Endodermal cell (in vitro differentiated cells): ENCODE data around the gene DDX39B. TPM values are rescaled to one million over a fixed set of nuclear protein-coding genes. Genes with fewer than 3 reads are reported as not detected.
"Not testable (repeated sequence)": the region's sequence is repeated elsewhere in the genome, so short reads cannot be mapped to it uniquely, and the experiment has no call there.

Experiments used
- DNase-seq: peaks from one replicate; pipeline ENCODE4 v3.0.0-alpha.2; 2017
- H3K27ac ChIP-seq: 2 replicates; pipeline ENCODE4 v1.5.1; 2013; ENCODE audit warnings: mild to moderate bottlenecking, low read depth, low read length, moderate library complexity
- H3K27me3 ChIP-seq: 2 replicates; pipeline ENCODE4 v1.6.1; 2013; ENCODE audit warnings: mild to moderate bottlenecking, low read length, moderate library complexity; ENCODE audit not compliant: insufficient read depth, control insufficient read depth, poor library complexity, severe bottlenecking
- H3K36me3 ChIP-seq: 2 replicates; pipeline ENCODE4 v1.7.0; 2013; ENCODE audit warnings: mild to moderate bottlenecking, low read length, moderate library complexity; ENCODE audit not compliant: control insufficient read depth, insufficient read depth
- H3K4me1 ChIP-seq: one replicate; pipeline ENCODE4 v1.7.0; 2013; ENCODE audit warnings: low read length; ENCODE audit not compliant: control insufficient read depth, insufficient read depth
- H3K4me3 ChIP-seq: 2 replicates; pipeline ENCODE4 v1.5.1; 2013; ENCODE audit warnings: mild to moderate bottlenecking, low read length, moderate library complexity
- H3K9ac ChIP-seq: 2 replicates; pipeline ENCODE4 v1.6.1; 2013; ENCODE audit warnings: mild to moderate bottlenecking, low read length, moderate library complexity; ENCODE audit not compliant: poor library complexity, severe bottlenecking; ENCODE audit errors: extremely low read depth
- H3K9me3 ChIP-seq: 2 replicates; pipeline ENCODE4 v1.6.1; 2013; ENCODE audit warnings: mild to moderate bottlenecking, low read length, moderate library complexity; ENCODE audit not compliant: control insufficient read depth
- H3K27ac Mint-ChIP-seq: 2 replicates; pipeline ENCODE4 v1.8.0; 2020; ENCODE audit warnings: mixed read lengths
- H3K27me3 Mint-ChIP-seq: 2 replicates; pipeline ENCODE4 v1.8.0; 2021; ENCODE audit warnings: mild to moderate bottlenecking, mixed read lengths; ENCODE audit not compliant: insufficient read depth
- H3K36me3 Mint-ChIP-seq: 2 replicates; pipeline ENCODE4 v1.8.0; 2020; ENCODE audit warnings: low read depth, mixed read lengths
- H3K4me1 Mint-ChIP-seq: 2 replicates; pipeline ENCODE4 v1.8.0; 2020; ENCODE audit warnings: mixed read lengths
- H3K4me3 Mint-ChIP-seq: 2 replicates; pipeline ENCODE4 v1.8.0; 2020; ENCODE audit warnings: mild to moderate bottlenecking, moderate library complexity, mixed read lengths
- H3K9me3 Mint-ChIP-seq: 2 replicates; pipeline ENCODE4 v1.8.0; 2020; ENCODE audit warnings: mild to moderate bottlenecking, mixed read lengths
- CTCF ChIP-seq: fragments of 200-600 bp; sonication (generic); conservative IDR thresholded peaks from 2 replicates; pipeline ENCODE4 v1.5.0; 2021; ENCODE audit warnings: antibody characterized with exemption, mild to moderate bottlenecking
- WGBS, 2 experiments: methylation state at CpG; one replicate each; pipeline versions ENCODE4 v1.1.5 to v1.1.7; 2013; ENCODE audit warnings: missing lambda C conversion rate in 2 of 2, mixed read lengths in 1 of 2; ENCODE audit not compliant: insufficient coverage in 1 of 2, insufficient read length in 1 of 2; 5-methylcytosine and 5-hydroxymethylcytosine counted together
- total RNA-seq, 2 donors: library from RNA; stranded (reverse); fragmentation: NEBNext Ultra II Directional in 1 of 2; extraction: Animal tissue kit (Norgen Biotek cat#: 25700) in 1 of 2; gene quantifications; 2 replicates in 1 of 2; 3 replicates in 1 of 2; pipeline ENCODE4 v1.2.1, GENCODE V29; 2021

The DDX39B gene
- total RNA-seq, 2 donors from 2014 or later = 572 to 654 TPM

GRCh38 chr6:31498748-31499147, 43.1 kb downstream of the DDX39B start:
- no peak for TF ChIP-seq CTCF
- H3K9ac ChIP-seq = no peak overlapping the region
- no peaks in the 10 kb centered on the region for H3K9me3 ChIP-seq
- no peaks in the 10 kb centered on the region for H3K9me3 Mint-ChIP-seq
- H3K27me3 ChIP-seq = peaks cover 51% of the 10 kb centered on the region
- peak overlapping the region; percentile 81 for H3K4me3 ChIP-seq
- no peaks in the 10 kb centered on the region for H3K36me3 Mint-ChIP-seq
- H3K4me3 Mint-ChIP-seq = peak overlapping the region; percentile 69
- WGBS, 2 experiments = 10 to 18% methylated on average over 4 to 21 of the region's 21 CpGs
- no peaks in the 10 kb centered on the region for H3K4me1 ChIP-seq
- peaks cover 26% of the 10 kb centered on the region for H3K4me1 Mint-ChIP-seq
- DNase-seq = peak; percentile 80
- H3K27me3 Mint-ChIP-seq = peaks cover 56% of the 10 kb centered on the region
- H3K27ac ChIP-seq = no peak overlapping the region
- peak overlapping the region; percentile 56 for H3K27ac Mint-ChIP-seq
- no peaks in the 10 kb centered on the region for H3K36me3 ChIP-seq

GRCh38 chr6:31497531-31498476, 44.0 kb downstream of the DDX39B start, which contains the start of gene MICB:
TSS of gene MICB (plus strand) at chr6:31498145. CDS start at chr6:31498194, 49 bp downstream.
- H3K4me1 Mint-ChIP-seq = peaks cover 26% of the 10 kb centered on the region
- Histone ChIP-seq H3K9ac (peak within 1 kb of the TSS; percentile 30), H3K9me3 (no peaks in the 10 kb centered on the region), H3K27ac (no peak within 1 kb of the TSS), H3K4me3 (peak within 1 kb of the TSS; percentile 81), H3K4me1 (no peaks in the 10 kb centered on the region), H3K36me3 (no peaks in the 10 kb centered on the region), H3K27me3 (peaks cover 51% of the 10 kb centered on the region)
- H3K9me3 Mint-ChIP-seq = no peaks in the 10 kb centered on the region
- no peaks in the 10 kb centered on the region for H3K36me3 Mint-ChIP-seq
- peak within 1 kb of the TSS; percentile 68 for H3K27ac Mint-ChIP-seq
- peak; percentile 14 for TF ChIP-seq CTCF
- H3K4me3 Mint-ChIP-seq = peak within 1 kb of the TSS; percentile 69
- H3K27me3 Mint-ChIP-seq = peaks cover 58% of the 10 kb centered on the region
- WGBS, 2 experiments = 3 to 5% methylated on average over 20 to 64 of the region's 64 CpGs
- DNase-seq = peak; percentile 97

GRCh38 chr6:31496826-31497225, 45.0 kb downstream of the DDX39B start:
- peaks cover 51% of the 10 kb centered on the region for H3K27me3 ChIP-seq
- not testable (repeated sequence) for H3K4me3 ChIP-seq

More at GRCh38 chr6:31496826-31497225, 45.0 kb downstream of the DDX39B start:
- peaks cover 27% of the 10 kb centered on the region for H3K4me1 Mint-ChIP-seq
- not testable (repeated sequence) for H3K9me3 Mint-ChIP-seq, H3K9me3 ChIP-seq, H3K27ac ChIP-seq, H3K4me1 ChIP-seq, H3K27ac Mint-ChIP-seq, H3K36me3 ChIP-seq, H3K36me3 Mint-ChIP-seq, DNase-seq, H3K9ac ChIP-seq
- peaks cover 63% of the 10 kb centered on the region for H3K27me3 Mint-ChIP-seq
- H3K4me3 Mint-ChIP-seq = peak overlapping the region; percentile 69
- WGBS, 2 experiments = 70 to 72% methylated on average over 3 to 4 of the region's 4 CpGs
